GM21381 (cell line): ENCODE results near the gene PCBD1.

ENCODE experiments used
- ATAC-seq: cut with Tn5 transposase; IDR thresholded peaks from one replicate; pipeline ENCODE4 v1.9.1; 2021; ENCODE audit warnings: mild to moderate bottlenecking, moderate library complexity; ENCODE audit not compliant: unreplicated experiment

The PCBD1 gene

GRCh38 chr10:70918851-70919530, 30.6 kb upstream of the PCBD1 start:
- no peak for ATAC-seq

DNA sequence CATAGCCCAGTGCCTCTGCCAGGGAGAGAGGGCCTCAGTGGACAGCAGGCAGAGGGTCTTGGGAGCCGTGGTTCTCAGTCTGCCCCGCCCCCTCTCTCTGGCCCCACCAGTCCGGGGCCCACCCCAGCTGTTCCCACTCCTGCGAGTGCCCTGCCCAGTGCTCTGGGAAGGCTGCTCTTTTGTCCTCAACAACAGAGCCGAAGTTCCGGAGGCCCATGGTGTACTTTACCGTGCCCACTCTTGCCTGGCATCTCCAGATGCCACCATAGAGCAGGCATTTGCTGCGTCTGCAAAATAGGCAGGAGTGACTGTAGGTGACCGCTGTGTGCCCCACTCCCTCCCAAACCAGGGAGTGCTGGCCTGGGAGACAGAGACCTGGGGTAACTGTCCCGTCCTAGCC, 29.3 kb upstream of the PCBD1 start:
- no peak for ATAC-seq

- no peak for ATAC-seq
Observed at GRCh38 chr10:70917226-70917625, 28.9 kb upstream of the PCBD1 start.

DNA sequence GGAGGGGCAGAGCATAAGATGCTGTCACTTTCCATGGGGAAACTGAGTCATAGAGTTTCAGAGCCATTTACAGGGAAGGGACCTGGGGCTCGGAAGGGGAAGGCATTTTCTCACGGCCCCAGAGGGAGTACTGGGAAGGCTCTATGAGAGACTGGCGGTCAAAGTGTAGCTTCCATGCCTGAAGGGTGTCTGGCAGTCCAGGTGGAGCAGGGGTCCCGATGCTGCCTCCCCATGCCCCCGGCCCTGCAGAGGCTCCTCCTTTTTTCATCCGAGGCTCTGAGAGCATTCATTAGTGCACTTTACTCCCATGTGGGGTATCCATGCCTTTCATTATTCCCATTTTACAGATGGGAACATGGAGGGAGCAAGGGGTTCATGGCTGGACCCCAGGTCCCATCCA, 27.9 kb upstream of the PCBD1 start:
- no peak for ATAC-seq

DNA sequence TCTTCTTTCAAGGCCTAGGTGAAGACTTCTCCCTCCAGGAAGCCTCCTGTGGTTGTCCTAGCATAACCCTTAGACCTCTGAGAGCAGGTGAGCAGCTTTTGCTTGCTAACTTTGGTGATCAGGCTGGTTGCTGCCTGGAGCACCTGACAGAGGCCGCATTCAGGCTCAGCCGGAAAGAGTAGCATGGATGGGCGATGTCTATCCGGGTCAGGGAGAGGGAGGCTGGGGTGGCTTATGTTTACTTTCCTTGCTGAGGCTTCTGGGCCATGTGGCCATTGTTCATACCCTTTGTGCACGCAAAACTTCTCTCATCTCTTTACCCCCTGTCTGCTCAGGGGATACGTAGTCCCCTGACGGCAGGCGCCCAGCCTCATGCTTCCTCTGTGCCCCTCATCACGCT, 27.4 kb upstream of the PCBD1 start:
- no peak for ATAC-seq

DNA sequence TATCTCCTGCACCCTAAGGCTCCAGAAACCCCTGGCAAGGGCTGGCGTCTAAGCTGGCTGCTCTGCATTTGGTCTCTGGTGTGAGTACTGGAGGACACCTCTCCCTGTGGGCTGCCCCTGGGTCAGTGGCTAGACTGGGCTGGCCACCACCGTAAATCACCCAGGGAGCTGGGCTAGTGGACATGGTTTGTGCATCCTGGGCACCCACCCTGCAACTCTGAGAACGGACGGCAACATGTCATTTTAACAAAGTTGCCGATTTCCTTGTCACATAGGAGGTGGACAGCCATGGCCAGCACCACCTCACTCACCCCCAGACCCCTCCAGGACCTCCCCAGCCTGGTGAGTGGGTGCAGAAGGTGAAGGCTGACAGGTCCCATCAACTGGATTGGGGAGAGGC, 26.8 kb upstream of the PCBD1 start:
- ATAC-seq = no peak

DNA sequence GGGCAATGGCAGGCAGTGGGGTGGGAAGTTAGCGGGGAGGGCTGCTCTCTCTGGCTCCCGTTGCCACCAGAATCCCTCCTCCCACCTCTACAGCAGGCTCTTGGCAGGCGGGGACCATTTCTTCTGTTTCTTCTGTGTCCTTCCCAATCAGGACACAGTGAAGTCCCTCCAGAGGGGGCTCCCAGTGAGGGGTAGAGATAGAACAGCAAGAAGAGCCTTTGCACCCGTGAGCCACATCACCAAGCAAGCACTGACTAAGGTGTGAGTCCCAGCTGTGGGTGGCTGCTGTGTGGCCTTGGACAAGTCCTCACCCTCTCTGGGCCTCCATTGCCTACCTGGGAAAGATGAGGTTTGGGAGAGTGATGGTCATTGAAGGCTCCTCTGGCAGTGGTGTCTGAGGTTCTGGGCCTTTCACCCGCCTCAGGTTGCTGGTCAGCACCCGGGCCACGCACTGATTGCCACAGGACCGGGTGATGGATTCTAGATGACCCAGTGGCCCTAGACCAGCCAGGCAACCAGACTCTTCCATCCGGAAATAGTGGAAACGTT, 26.0 kb upstream of the PCBD1 start:
- no peak for ATAC-seq

DNA sequence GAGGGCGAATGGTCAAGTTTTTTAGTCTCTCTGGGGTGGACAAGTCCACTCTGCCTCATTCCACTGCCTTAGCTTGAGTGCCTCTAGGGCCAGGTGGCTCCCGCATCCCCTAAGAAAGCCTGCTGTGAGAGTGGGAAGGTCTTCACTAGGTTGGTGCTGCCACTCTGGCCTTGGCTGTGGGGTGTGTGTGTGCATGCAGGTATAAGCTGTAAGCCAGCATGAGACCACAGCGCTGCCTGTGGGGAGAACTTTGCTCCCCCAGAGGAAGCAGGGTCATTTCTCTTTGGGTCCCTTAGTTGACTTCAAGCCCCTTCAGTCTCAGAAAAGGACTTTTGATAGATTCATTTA, 25.5 kb upstream of the PCBD1 start:
- ATAC-seq = no peak

GRCh38 chr10:70913191-70913892, 25.0 kb upstream of the PCBD1 start:
- ATAC-seq = no peak

DNA sequence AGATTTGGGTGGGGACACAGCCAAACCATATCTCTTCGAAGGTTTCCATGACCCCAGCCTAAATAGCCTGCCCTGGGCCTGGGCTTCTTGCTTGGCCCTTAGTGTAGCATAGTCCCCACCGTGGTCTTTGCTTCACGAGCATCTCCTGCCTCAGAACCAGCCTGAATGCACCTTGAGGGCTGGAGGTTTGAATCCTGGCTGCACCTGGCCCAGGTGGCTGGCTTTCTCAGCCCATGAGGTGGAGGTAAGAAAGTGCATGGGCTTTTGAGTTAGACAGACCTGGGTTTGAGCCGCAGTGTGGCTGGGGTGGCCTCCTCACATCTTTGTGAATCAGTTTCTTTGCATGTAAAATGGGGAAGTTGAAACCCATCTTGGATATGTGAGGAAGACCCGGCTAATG, 24.2 kb upstream of the PCBD1 start:
- ATAC-seq = no peak

DNA sequence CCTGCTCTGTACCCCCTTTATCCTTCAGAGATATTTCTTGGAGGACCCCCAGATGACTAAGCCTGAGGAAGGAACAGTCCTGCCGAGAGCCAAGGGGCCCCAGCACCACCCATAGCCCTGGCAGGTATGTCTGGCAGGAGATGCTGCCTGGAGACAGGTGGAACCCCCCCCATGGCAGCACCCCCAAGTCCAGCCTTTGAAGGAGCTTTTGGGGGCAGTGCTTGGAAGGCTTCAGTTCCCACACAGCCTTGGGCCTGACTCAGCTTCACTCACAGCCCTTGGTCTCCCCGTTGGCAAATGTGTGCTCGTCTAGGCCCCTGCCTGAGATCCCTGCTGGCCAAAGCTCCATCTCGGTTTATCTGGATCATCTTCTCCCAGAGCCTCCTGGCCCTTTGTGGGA, 23.0 kb upstream of the PCBD1 start:
- ATAC-seq = no peak

DNA sequence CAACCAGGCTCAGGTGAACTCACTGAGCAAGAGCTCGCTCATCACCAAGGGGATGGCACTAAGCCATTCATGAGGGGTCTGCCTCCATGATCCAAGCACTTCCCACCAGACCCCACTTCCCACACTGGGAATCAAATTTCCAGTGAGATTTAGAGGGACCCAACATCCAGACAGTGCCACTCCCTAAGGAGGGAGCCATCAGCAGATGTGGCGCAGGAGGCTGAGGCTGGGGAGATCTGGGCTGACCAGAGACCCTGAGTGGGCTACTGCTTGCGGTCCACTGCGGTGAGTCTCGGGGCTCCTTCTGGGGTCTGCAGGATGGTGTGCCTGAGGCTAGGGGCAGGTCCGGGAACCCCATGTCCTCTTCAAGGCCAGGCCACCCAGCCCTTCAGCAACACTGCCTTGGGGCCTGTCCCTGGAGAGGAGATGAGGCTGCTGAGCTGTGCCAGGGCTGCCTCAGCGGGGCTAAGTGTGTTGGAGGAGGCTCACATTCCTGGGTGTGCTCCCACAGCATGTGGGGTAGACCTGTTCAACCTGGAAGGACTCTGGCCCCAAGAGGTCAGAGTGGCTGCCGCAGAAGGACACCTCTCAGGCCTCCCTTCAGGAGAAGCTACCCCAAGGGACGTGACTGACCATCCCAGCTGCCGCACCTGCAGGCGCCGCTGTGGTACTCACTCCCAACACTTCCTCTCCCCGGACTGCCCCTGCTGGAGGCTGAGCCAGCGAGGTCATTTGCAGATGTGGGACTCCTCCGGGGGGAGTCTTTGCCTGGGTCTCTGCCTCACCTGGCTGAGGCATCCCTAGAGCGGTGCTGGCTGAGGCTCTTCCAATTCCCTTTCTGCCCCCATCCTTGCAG, 22.3 kb upstream of the PCBD1 start:
- ATAC-seq = no peak

- ATAC-seq = no peak
Observed at GRCh38 chr10:70909326-70909935, 21.1 kb upstream of the PCBD1 start.

GRCh38 chr10:70908406-70909296, 20.3 kb upstream of the PCBD1 start:
- ATAC-seq = no peak

- ATAC-seq = no peak
Observed at GRCh38 chr10:70907637-70908405, 19.5 kb upstream of the PCBD1 start.

DNA sequence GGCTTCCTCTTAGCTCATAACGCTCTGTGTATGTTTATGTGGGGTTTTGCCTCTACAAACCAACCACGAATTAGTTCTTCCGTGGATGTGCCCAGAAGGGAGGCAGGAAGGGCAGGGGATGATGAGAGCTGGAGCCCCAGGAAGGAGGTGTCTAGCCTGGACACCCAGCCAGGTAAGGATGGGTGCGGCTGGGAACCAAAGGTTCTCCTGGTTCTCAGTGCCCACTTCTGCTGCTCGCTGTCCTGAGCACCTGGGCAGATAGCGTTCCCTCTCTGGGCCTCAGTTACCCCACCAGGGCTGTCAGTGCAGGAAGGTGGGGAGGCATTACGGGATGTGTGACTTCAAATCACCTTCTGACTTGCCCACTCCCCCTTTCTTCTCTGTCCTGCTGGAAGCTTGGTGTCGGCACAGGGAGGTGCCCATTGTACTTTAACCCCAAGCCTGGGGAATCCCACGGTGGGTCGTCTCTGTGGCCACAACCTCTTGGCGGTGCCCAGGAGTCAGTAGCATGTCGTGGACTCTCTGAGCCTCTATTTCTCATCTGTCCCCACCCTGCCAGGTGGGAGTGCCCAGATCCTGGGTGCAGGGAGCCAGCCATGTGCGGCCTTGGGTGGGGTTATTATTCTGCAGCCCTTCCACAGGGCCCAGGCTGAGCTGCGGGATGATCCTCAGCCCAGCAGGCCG, 18.7 kb upstream of the PCBD1 start:
- ATAC-seq = no peak

- no peak for ATAC-seq
Observed at GRCh38 chr10:70906031-70906783, 17.8 kb upstream of the PCBD1 start.
